GM21717 (cell line): ENCODE measurements around the gene SPINT1.
"Not testable (repeated sequence)": the region's sequence is repeated elsewhere in the genome, so short reads cannot be mapped to it uniquely, and the experiment has no call there.

Experiments
- ATAC-seq: cut with Tn5 transposase; IDR thresholded peaks from one replicate; pipeline ENCODE4 v1.9.1; 2021; ENCODE audit warnings: mild to moderate bottlenecking, moderate library complexity; ENCODE audit not compliant: unreplicated experiment

Gene SPINT1

GRCh38 chr15:40858706-40859105 lies 14.9 kb downstream of the SPINT1 start:
- no peak for ATAC-seq

- no peak for ATAC-seq
Measured at GRCh38 chr15:40859206-40859851, 15.5 kb downstream of the SPINT1 start.

- ATAC-seq, result not testable (repeated sequence)
Measured at GRCh38 chr15:40861147-40861546, 17.3 kb downstream of the SPINT1 start.

GRCh38 chr15:40863660-40864270 lies 19.9 kb downstream of the SPINT1 start:
- ATAC-seq, result no peak

- no peak for ATAC-seq
Measured at GRCh38 chr15:40867199-40867598, 23.4 kb downstream of the SPINT1 start.

GRCh38 chr15:40869686-40870085 lies 25.8 kb downstream of the SPINT1 start:
- no peak for ATAC-seq

- ATAC-seq, result no peak
Measured at GRCh38 chr15:40870716-40871115, 26.9 kb downstream of the SPINT1 start.

GRCh38 chr15:40871749-40872617 lies 28.1 kb downstream of the SPINT1 start:
- no peak for ATAC-seq

GRCh38 chr15:40872791-40873693 lies 29.2 kb downstream of the SPINT1 start:
- ATAC-seq, result no peak

- ATAC-seq, result no peak
Measured at GRCh38 chr15:40873694-40874561, 30.1 kb downstream of the SPINT1 start, which contains the start of gene RHOV. RHOV (minus strand) TSS chr15:40874234; CDS start chr15:40874139, 95 bp downstream.

GRCh38 chr15:40875991-40876730 lies 32.3 kb downstream of the SPINT1 start:
- ATAC-seq, result no peak

GRCh38 chr15:40877694-40878093 lies 33.8 kb downstream of the SPINT1 start:
- no peak for ATAC-seq

- ATAC-seq, result peak; percentile 61
Measured at GRCh38 chr15:40878785-40879184, 34.9 kb downstream of the SPINT1 start.

GRCh38 chr15:40879609-40880008 lies 35.8 kb downstream of the SPINT1 start:
- no peak for ATAC-seq

GRCh38 chr15:40881351-40881750 lies 37.5 kb downstream of the SPINT1 start:
- ATAC-seq, result no peak

- no peak for ATAC-seq
Measured at GRCh38 chr15:40886586-40886985, 42.7 kb downstream of the SPINT1 start.

- no peak for ATAC-seq
Measured at GRCh38 chr15:40889112-40889511, 45.3 kb downstream of the SPINT1 start.

GRCh38 chr15:40891138-40891537 lies 47.3 kb downstream of the SPINT1 start:
- ATAC-seq, result no peak

GRCh38 chr15:40891810-40892446 lies 48.1 kb downstream of the SPINT1 start:
- ATAC-seq, result no peak
